Lower leg skin (tissue), 3 donors: ENCODE data around the gene STX8.

ENCODE experiments used
- POLR2A ChIP-seq, 2 donors: fragments of 450-650 bp; IDR thresholded peaks; one replicate each; pipeline ENCODE4 v1.6.1; 2016 to 2017; ENCODE audit warnings: antibody characterized with exemption in 2 of 2, mild to moderate bottlenecking in 1 of 2, moderate library complexity in 1 of 2
- TF ChIP-seq, protein P1 (sequence below), 3 donors: fragments of 450-650 bp; IDR thresholded peaks; one replicate each; pipeline ENCODE4 v1.5.1; 2016; ENCODE audit warnings: antibody characterized with exemption in 3 of 3, mild to moderate bottlenecking in 3 of 3, moderate library complexity in 2 of 3

DNA sequence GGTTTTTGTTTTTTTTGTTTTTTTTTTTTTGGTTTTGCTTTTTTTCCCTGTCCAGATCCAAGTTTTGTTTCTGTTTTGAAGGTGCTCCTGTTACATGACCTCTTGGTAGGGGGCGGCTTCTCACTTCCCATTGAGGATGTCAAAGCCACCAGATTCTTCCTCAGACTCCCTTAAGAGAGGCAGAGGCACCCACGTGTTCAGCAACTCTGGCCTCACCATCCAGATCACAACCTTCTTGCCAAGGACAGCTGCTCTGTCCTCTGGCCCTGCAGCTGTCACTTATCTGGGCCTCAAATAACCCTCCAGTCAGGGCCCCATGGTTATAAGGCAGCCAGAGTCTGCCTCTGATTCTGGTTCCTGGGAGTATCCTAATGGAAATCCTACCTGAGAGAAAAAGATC lies 208.5 kb downstream of the STX8 start:
- TF ChIP-seq, protein P1, sequence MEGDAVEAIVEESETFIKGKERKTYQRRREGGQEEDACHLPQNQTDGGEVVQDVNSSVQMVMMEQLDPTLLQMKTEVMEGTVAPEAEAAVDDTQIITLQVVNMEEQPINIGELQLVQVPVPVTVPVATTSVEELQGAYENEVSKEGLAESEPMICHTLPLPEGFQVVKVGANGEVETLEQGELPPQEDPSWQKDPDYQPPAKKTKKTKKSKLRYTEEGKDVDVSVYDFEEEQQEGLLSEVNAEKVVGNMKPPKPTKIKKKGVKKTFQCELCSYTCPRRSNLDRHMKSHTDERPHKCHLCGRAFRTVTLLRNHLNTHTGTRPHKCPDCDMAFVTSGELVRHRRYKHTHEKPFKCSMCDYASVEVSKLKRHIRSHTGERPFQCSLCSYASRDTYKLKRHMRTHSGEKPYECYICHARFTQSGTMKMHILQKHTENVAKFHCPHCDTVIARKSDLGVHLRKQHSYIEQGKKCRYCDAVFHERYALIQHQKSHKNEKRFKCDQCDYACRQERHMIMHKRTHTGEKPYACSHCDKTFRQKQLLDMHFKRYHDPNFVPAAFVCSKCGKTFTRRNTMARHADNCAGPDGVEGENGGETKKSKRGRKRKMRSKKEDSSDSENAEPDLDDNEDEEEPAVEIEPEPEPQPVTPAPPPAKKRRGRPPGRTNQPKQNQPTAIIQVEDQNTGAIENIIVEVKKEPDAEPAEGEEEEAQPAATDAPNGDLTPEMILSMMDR (IDR thresholded peaks at IDR 0.05): no peak
- TF ChIP-seq POLR2A (IDR thresholded peaks at IDR 0.05): no peak
